ENCODE data around the gene ZCCHC14.

- TF ChIP-seq CTCF (IDR thresholded peaks at IDR 0.05; ENCODE audit: low read depth, low read length, poor library complexity, severe bottlenecking) (no peak), EZH2phosphoT487 (IDR thresholded peaks at IDR 0.05; ENCODE audit: borderline replicate concordance, low read length) (no peak)
These were observed 45.5 kb downstream of the ZCCHC14 start for GRCh38 chr16:87447323-87447722.

All from DOHH2 (cell line).